K562 (cell line): ENCODE data around the gene UBXN6. TPM values are rescaled to one million over a fixed set of nuclear protein-coding genes. Genes with fewer than 3 reads are reported as not detected.

Experiments
- ATAC-seq: fragments of 200-7000 bp; cut with Tn5 transposase; 3 replicates; pipeline ENCODE4 v1.9.1; 2020; ENCODE audit warnings: moderate library complexity
- Bru-seq: library from RNA; stranded (reverse); fragments of 400-500 nt; gene quantifications from one replicate; lab custom pipeline; 2021; lab: Mats Ljungman, UMichigan
- BruChase-seq, 2 experiments: library from RNA; stranded (reverse); fragments of 400-500 nt; gene quantifications; one replicate each; lab custom pipeline; 2021; lab: Mats Ljungman, UMichigan
- BruUV-seq: library from RNA; stranded (reverse); fragments of 400-500 nt; replicated peaks from 2 replicates; lab custom pipeline; 2021; lab: Mats Ljungman, UMichigan
- CTCF ChIA-PET: fragments of 300-600 bp; formaldehyde crosslinking; extraction: SDS; loops from one replicate; lab custom pipeline; 2021; ENCODE audit warnings: low intra/inter-chr PET ratio; lab: Yijun Ruan, JAX
- POLR2A ChIA-PET: fragments of 300-600, 350-650 bp; sonication (Branson Sonifier 250); formaldehyde crosslinking; extraction: SDS; loops from one replicate; lab custom pipeline; 2021; ENCODE audit warnings: antibody characterized with exemption, inconsistent platforms; lab: Yijun Ruan, JAX
- DNase-seq, 4 experiments: peaks; one replicate each; pipeline versions ENCODE4 v3.0.0 to v3.0.0-alpha.2; 2011 to 2018; ENCODE audit warnings: low spot score in 3 of 4, mixed read lengths in 3 of 4; ENCODE audit errors: extremely low read depth in 1 of 4
- FAIRE-seq: peaks from 2 replicates; lab custom pipeline; 2011; peaks lifted over from hg19 to GRCh38; lab: Jason Lieb, UNC
- H2AFZ ChIP-seq: 2 replicates; pipeline ENCODE4 v1.6.0; 2011; ENCODE audit warnings: low read depth, low read length, control low read depth, inconsistent platforms
- H3K27ac ChIP-seq: fragments of 200-600 bp; 3 replicates; pipeline ENCODE4 v1.8.0; 2011; ENCODE audit warnings: low read depth, mild to moderate bottlenecking, control low read depth, inconsistent platforms, low read length, moderate library complexity, mixed read lengths; ENCODE audit errors: extremely low read depth
- H3K27me3 ChIP-seq, 2 experiments: fragments of 300-600 bp in 1 of 2; 2 replicates in 1 of 2; 3 replicates in 1 of 2; pipeline versions ENCODE4 v1.6.0 to v1.8.0; 2011; ENCODE audit warnings: inconsistent platforms in 2 of 2, low read length in 2 of 2, mild to moderate bottlenecking in 1 of 2, mixed read lengths in 1 of 2, moderate library complexity in 1 of 2; ENCODE audit not compliant: control insufficient read depth in 2 of 2, insufficient read depth in 2 of 2
- H3K36me3 ChIP-seq: fragments of 300-600 bp; 3 replicates; pipeline ENCODE4 v1.8.0; 2011; ENCODE audit warnings: mild to moderate bottlenecking, low read length, inconsistent platforms; ENCODE audit not compliant: control insufficient read depth, insufficient read depth
- H3K4me1 ChIP-seq, 2 experiments: fragments of 200-600 bp in 1 of 2; replicated peaks in 1 of 2; 2 replicates in 1 of 2; 3 replicates in 1 of 2; pipeline versions ENCODE4 v1.5.1 to v1.8.0; 2011; ENCODE audit warnings: inconsistent platforms in 2 of 2, low read length in 2 of 2, mild to moderate bottlenecking in 1 of 2, mixed read lengths in 1 of 2, moderate library complexity in 1 of 2; ENCODE audit not compliant: control insufficient read depth in 2 of 2, insufficient read depth in 2 of 2
- H3K4me2 ChIP-seq: 2 replicates; pipeline ENCODE4 v1.6.1; 2011; ENCODE audit warnings: low read length, control low read depth, inconsistent platforms, mixed read lengths; ENCODE audit not compliant: insufficient read depth
- H3K4me3 ChIP-seq: fragments of 200-600 bp; sonication (generic), shearing (Covaris generic); 2 replicates; pipeline ENCODE4 v1.5.1; 2016; ENCODE audit warnings: control low read depth, inconsistent platforms
- H3K79me2 ChIP-seq: fragments of 200-600 bp; 3 replicates; pipeline ENCODE4 v1.8.0; 2011; ENCODE audit warnings: low read length, inconsistent platforms; ENCODE audit not compliant: control insufficient read depth, insufficient read depth
- H3K9ac ChIP-seq, 2 experiments: 2 replicates each; pipeline versions ENCODE4 v1.6.0 to v1.6.1; 2011; ENCODE audit warnings: low read depth in 2 of 2, low read length in 2 of 2, control low read depth in 1 of 2, inconsistent platforms in 1 of 2, mild to moderate bottlenecking in 1 of 2, mixed read lengths in 1 of 2; ENCODE audit not compliant: insufficient read depth in 1 of 2
- H3K9me1 ChIP-seq: one replicate; pipeline ENCODE4 v1.6.0; 2011; ENCODE audit warnings: inconsistent platforms, mild to moderate bottlenecking, low read length, moderate library complexity; ENCODE audit not compliant: control insufficient read depth, insufficient read depth
- H3K9me3 ChIP-seq: replicated peaks from 2 replicates; pipeline ENCODE4 v1.5.1; 2011; ENCODE audit warnings: low read depth, low read length, inconsistent platforms; ENCODE audit not compliant: control insufficient read depth, insufficient read depth
- H4K20me1 ChIP-seq: replicated peaks from 2 replicates; pipeline ENCODE4 v1.6.1; 2011; ENCODE audit warnings: low read length, inconsistent platforms, mixed read lengths; ENCODE audit not compliant: control insufficient read depth, insufficient read depth
- ERF ChIP-seq: fragments of 450-650 bp; formaldehyde crosslinking; IDR thresholded peaks from 2 replicates; pipeline ENCODE4 v1.4.0; 2020; ENCODE audit warnings: mild to moderate bottlenecking, mixed read lengths
- GTF2E2 ChIP-seq: fragments of 200-800 bp; sonication (Bioruptor generic); IDR thresholded peaks from 2 replicates; pipeline ENCODE4 v1.6.1; 2016; ENCODE audit warnings: missing genetic modification characterization, missing compliant biosample characterization
- GTF3C2 ChIP-seq: IDR thresholded peaks from 3 replicates; pipeline ENCODE4 v1.6.1; 2011; ENCODE audit warnings: borderline replicate concordance, mild to moderate bottlenecking, moderate library complexity; ENCODE audit not compliant: insufficient read length; ENCODE audit errors: extremely low read depth
- HCFC1 ChIP-seq: IDR thresholded peaks from 2 replicates; pipeline ENCODE4 v1.6.1; 2012; ENCODE audit warnings: low read depth, low read length, improper control_type of control experiment
- MTA3 ChIP-seq: fragments of 450-650 bp; formaldehyde crosslinking; IDR thresholded peaks from 2 replicates; pipeline ENCODE4 v1.6.1; 2017; ENCODE audit warnings: mild to moderate bottlenecking, borderline replicate concordance
- NEUROD1 ChIP-seq: fragments of 150-350 bp; IDR thresholded peaks from 2 replicates; pipeline ENCODE4 v1.6.1; 2014; ENCODE audit warnings: borderline replicate concordance, low read length, low read depth; ENCODE audit not compliant: partially characterized antibody
- SMARCC2 ChIP-seq: fragments of 450-650 bp; IDR thresholded peaks from 2 replicates; pipeline ENCODE4 v1.6.1; 2017; ENCODE audit warnings: antibody characterized with exemption, moderate library complexity, mild to moderate bottlenecking, low read depth
- VEZF1 ChIP-seq: fragments of 200-800 bp; sonication (Bioruptor generic); IDR thresholded peaks from 2 replicates; pipeline ENCODE4 v1.6.1; 2017; ENCODE audit warnings: missing genetic modification characterization, missing compliant biosample characterization
- WGBS: fragments of 100-300 bp; shearing (Covaris generic); methylation state at CpG from one replicate; pipeline ENCODE4 v1.1.6; 2016; ENCODE audit warnings: low coverage, mixed read lengths; ENCODE audit not compliant: insufficient coverage; ENCODE audit errors: missing lambda C conversion rate; 5-methylcytosine and 5-hydroxymethylcytosine counted together
- in situ Hi-C: fragments of 300-500 bp; cut with MboI; formaldehyde crosslinking; loops from 4 replicates; pipeline ENCODE4 v1.15.0; 2018; ENCODE audit warnings: inconsistent platforms, mixed read lengths
- intact Hi-C: fragments of 100-400 bp; cut with micrococcal nuclease; formaldehyde crosslinking; loops from 2 replicates; pipeline ENCODE4 v1.14.2; 2022
- long read RNA-seq, 3 experiments: library from polyadenylated mRNA in 2 of 3; library from RNA in 1 of 3; unstranded in 2 of 3; stranded (forward) in 1 of 3; transcript quantifications; one replicate each; pipeline ENCODE4 v2.0.0, GENCODE V29; 2019 to 2022
- polyA minus RNA-seq, 3 experiments: library from RNA; depleted of rRNA, polyadenylated mRNA; stranded (reverse); fragments of >200 nt; gene quantifications; 2 replicates each; pipeline ENCODE4 v1.2.3, GENCODE V29; 2011
- polyA plus RNA-seq, 8 experiments: library from polyadenylated mRNA; depleted of rRNA in 4 of 8; stranded (reverse) in 5 of 8; unstranded in 3 of 8; fragments of >200 nt; fragmentation: Nextera tagmentation in 2 of 8; fragmentation: Illumina TruSeq in 1 of 8; extraction: Ambion mirVana in 2 of 8; extraction: Trizol in 1 of 8; gene quantifications; 2 replicates each; pipeline versions ENCODE4 v1.2.1 to v1.2.3, GENCODE V29; 2011 to 2014; ENCODE audit warnings: inconsistent platforms in 1 of 8, missing spikeins in 1 of 8
- total RNA-seq, 7 experiments: library from RNA; depleted of rRNA in 6 of 7; stranded (reverse); fragments of >200 nt in 6 of 7; fragmentation: Illumina TruSeq in 2 of 7; extraction: Trizol in 2 of 7; gene quantifications; 2 replicates each; pipeline versions ENCODE4 v1.2.1 to v1.2.3, GENCODE V29; 2011 to 2021; ENCODE audit warnings: low replicate concordance in 1 of 7

UBXN6 gene
- 23.2 and 58.0 TPM in 2 replicates for total RNA-seq (2011; cell fraction: chromatin; rRNA removed; ENCODE audit: low replicate concordance)
- total RNA-seq (2011; cell fraction: nucleolus; rRNA removed), result 57.5 and 64.5 TPM in 2 replicates
- total RNA-seq (2011; cell fraction: nucleoplasm; rRNA removed), result 32.2 and 37.0 TPM in 2 replicates
- total RNA-seq (2014; rRNA removed) (49.7 and 63.6 TPM in 2 replicates), total RNA-seq (2014; rRNA removed; fragmentation: Illumina TruSeq; extraction: Trizol) (8.6 and 11.0 TPM in 2 replicates), total RNA-seq (2015; rRNA removed; fragmentation: Illumina TruSeq; extraction: Trizol) (29.5 and 33.1 TPM in 2 replicates), total RNA-seq (2021) (80.8 and 90.2 TPM in 2 replicates), polyA plus RNA-seq (2011; rRNA removed) (38.2 and 51.7 TPM in 2 replicates), polyA plus RNA-seq (2014; fragmentation: Illumina TruSeq; extraction: Trizol) (17.5 and 45.2 TPM in 2 replicates), polyA plus RNA-seq (2014; fragmentation: Nextera tagmentation; extraction: Ambion mirVana) (1 to 10 TPM in 1 of 2 experiments, under 1 TPM in 1; 0.48 to 1.8 TPM), polyA plus RNA-seq (2014; rRNA removed) (59.4 and 59.7 TPM in 2 replicates), polyA minus RNA-seq (2011; rRNA and poly(A)+ RNA removed) (17.1 and 20.7 TPM in 2 replicates), Bru-seq, nascent RNA (percentile 63 among the genes with signal in this experiment), BruChase-seq, experiment 1, labeled RNA remaining after a 2-hour chase (percentile 65 among the genes with signal in this experiment), BruChase-seq, experiment 2, labeled RNA remaining after a 6-hour chase (percentile 68 among the genes with signal in this experiment)
- 58.6 and 121 TPM in 2 replicates for polyA plus RNA-seq (2011; cell fraction: cytosol; rRNA removed)
- polyA plus RNA-seq (2011; cell fraction: nucleus; rRNA removed), result 54.4 and 74.2 TPM in 2 replicates
- polyA plus RNA-seq (2012), result 56.8 and 86.6 TPM in 2 replicates
- 32.3 and 41.4 TPM in 2 replicates for polyA minus RNA-seq (2011; cell fraction: cytosol; rRNA and poly(A)+ RNA removed)
- 14.9 and 15.9 TPM in 2 replicates for polyA minus RNA-seq (2011; cell fraction: nucleus; rRNA and poly(A)+ RNA removed)
- long read RNA-seq, experiment 1, full-length matches to known transcripts, result 80 of 170 reads
- long read RNA-seq, experiment 1, partial matches to known transcripts, result 62 of 170 reads
- long read RNA-seq, experiment 1, other reads (novel, unspliced or antisense), result 28 of 170 reads
- long read RNA-seq, experiment 2, full-length matches to known transcripts, result 69 of 110 reads
- long read RNA-seq, experiment 2, partial matches to known transcripts, result 15 of 110 reads
- long read RNA-seq, experiment 2, other reads (novel, unspliced or antisense), result 26 of 110 reads
- long read RNA-seq, experiment 3, full-length matches to known transcripts, result 7 of 13 reads
- long read RNA-seq, experiment 3, partial matches to known transcripts, result 3 of 13 reads
- long read RNA-seq, experiment 3, other reads (novel, unspliced or antisense), result 3 of 13 reads

GRCh38 chr19:4457654-4458395 is at the start of gene UBXN6:
Gene UBXN6 (minus strand): TSS chr19:4457794. CDS start chr19:4457697, 97 bp downstream.
- peak within 1 kb of the TSS; percentile 66 for H2AFZ ChIP-seq
- H3K9me1 ChIP-seq, result peaks cover 2% of the 10 kb centered on the region
- H3K9me3 ChIP-seq, result no peaks in the 10 kb centered on the region
- ATAC-seq (peak; percentile 77), DNase-seq (peak; percentile 84 to 99 (median 92)), FAIRE-seq (peak; percentile 99)
- H3K4me2 ChIP-seq, result peak within 1 kb of the TSS; percentile 96
- ChIA-PET CTCF (no interaction called here), POLR2A (interaction anchor here (0.5 to 6.3 kb wide), 3 partner anchors 13 to 472 kb away, joined by 3 to 60 read pairs (median 44); partner anchors contain the start of gene HDGFL2)
- 25% methylated on average over 32 of the region's 52 CpGs for WGBS
- no peaks in the 10 kb centered on the region for H3K27me3 ChIP-seq
- intact Hi-C loops (no loop called here), in situ Hi-C loops (no loop called here)
- peaks cover 20% of the 10 kb centered on the region; the same call in 2 of the 3 replicates for H3K36me3 ChIP-seq
- H3K4me3 ChIP-seq, result peak within 1 kb of the TSS; percentile 67
- peaks cover 5% of the 10 kb centered on the region; the same call in 1 of the 2 replicates for H4K20me1 ChIP-seq
- H3K9ac ChIP-seq, result peak within 1 kb of the TSS; percentile 76 to 87
- H3K79me2 ChIP-seq, result peaks cover 34% of the 10 kb centered on the region
- H3K4me1 ChIP-seq, result peaks cover 21 to 52% of the 10 kb centered on the region in 2 experiments
- no TSS peak for BruUV-seq
- H3K27ac ChIP-seq, result peak within 1 kb of the TSS; percentile 76
- TF ChIP-seq HCFC1, result peak; percentile 81
- 0 out of 2 replicates have a peak, but pooled peaks have one; percentile 26 for TF ChIP-seq ERF (CRISPR knock-in tag)
- no peak for TF ChIP-seq GTF3C2
- peak; percentile 83 for TF ChIP-seq NEUROD1
- TF ChIP-seq VEZF1 (CRISPR knock-in tag), result peak; percentile 95
- 0 out of 2 replicates have a peak, but pooled peaks have one; percentile 33 for TF ChIP-seq GTF2E2 (tag)
- no peak for TF ChIP-seq SMARCC2
- 0 out of 2 replicates have a peak, but pooled peaks have one; percentile 19 for TF ChIP-seq MTA3
